Liver (tissue), 9 donors: ENCODE results near the gene NDFIP1. TPM values are rescaled to one million over a fixed set of nuclear protein-coding genes. Genes with fewer than 3 reads are reported as not detected.

ENCODE experiments used
- DNase-seq: peaks from one replicate; pipeline ENCODE4 v3.0.0-alpha.2; 2017; ENCODE audit warnings: low spot score
- H3K27ac ChIP-seq, 2 donors: one replicate each; pipeline ENCODE4 v1.7.0; 2013; ENCODE audit warnings: inconsistent platforms in 2 of 2, low read length in 2 of 2, control low read depth in 1 of 2, low read depth in 1 of 2, mild to moderate bottlenecking in 1 of 2
- H3K27me3 ChIP-seq, 4 donors: one replicate each; pipeline versions ENCODE4 v1.6.1 to v1.7.0; 2013; ENCODE audit warnings: low read length in 3 of 4, inconsistent platforms in 1 of 4, mild to moderate bottlenecking in 1 of 4, moderate library complexity in 1 of 4; ENCODE audit not compliant: control insufficient read depth in 4 of 4, insufficient read depth in 4 of 4
- H3K36me3 ChIP-seq, 4 donors: one replicate each; pipeline versions ENCODE4 v1.6.1 to v1.7.0; 2013; ENCODE audit warnings: low read length in 3 of 4, mild to moderate bottlenecking in 3 of 4, low read depth in 1 of 4, moderate library complexity in 1 of 4; ENCODE audit not compliant: control insufficient read depth in 4 of 4, insufficient read depth in 3 of 4
- H3K4me1 ChIP-seq, 4 donors: one replicate each; pipeline versions ENCODE4 v1.6.1 to v1.7.0; 2013; ENCODE audit warnings: low read length in 3 of 4, mild to moderate bottlenecking in 3 of 4, moderate library complexity in 1 of 4; ENCODE audit not compliant: control insufficient read depth in 4 of 4, insufficient read depth in 4 of 4
- H3K4me3 ChIP-seq, 3 donors: one replicate each; pipeline versions ENCODE4 v1.6.1 to v1.7.0; 2013; ENCODE audit warnings: low read length in 3 of 3, control low read depth in 1 of 3, low read depth in 1 of 3, mild to moderate bottlenecking in 1 of 3
- H3K9ac ChIP-seq, 2 donors: one replicate each; pipeline ENCODE4 v1.7.0; 2013; ENCODE audit warnings: low read length in 2 of 2, mild to moderate bottlenecking in 2 of 2, moderate library complexity in 2 of 2, control low read depth in 1 of 2, low read depth in 1 of 2
- H3K9me3 ChIP-seq, 4 donors: one replicate each; pipeline versions ENCODE4 v1.6.1 to v1.7.0; 2013; ENCODE audit warnings: low read length in 3 of 4; ENCODE audit not compliant: control insufficient read depth in 4 of 4
- EGR1 ChIP-seq, 2 donors: IDR thresholded peaks; 2 replicates each; pipeline ENCODE4 v1.6.1; 2016 to 2018; ENCODE audit warnings: antibody characterized with exemption in 2 of 2, low read depth in 2 of 2
- FOXA1 ChIP-seq: IDR thresholded peaks from 2 replicates; pipeline ENCODE4 v1.6.1; 2016; ENCODE audit warnings: antibody characterized with exemption
- FOXA2 ChIP-seq: IDR thresholded peaks from 2 replicates; pipeline ENCODE4 v1.6.1; 2016; ENCODE audit warnings: antibody characterized with exemption
- GABPA ChIP-seq, 2 donors: IDR thresholded peaks in 1 of 2; conservative IDR thresholded peaks in 1 of 2; 2 replicates each; pipeline ENCODE4 v1.6.1; 2016; ENCODE audit warnings: antibody characterized with exemption in 2 of 2, mild to moderate bottlenecking in 1 of 2, moderate library complexity in 1 of 2
- HNF4A ChIP-seq, 2 donors: conservative IDR thresholded peaks; 2 replicates each; pipeline ENCODE4 v1.6.1; 2016; ENCODE audit warnings: antibody characterized with exemption in 2 of 2, mild to moderate bottlenecking in 2 of 2
- HNF4G ChIP-seq: IDR thresholded peaks from 2 replicates; pipeline ENCODE4 v1.6.1; 2016; ENCODE audit warnings: antibody characterized with exemption
- JUND ChIP-seq, 2 donors: IDR thresholded peaks; 2 replicates each; pipeline ENCODE4 v1.6.1; 2016; ENCODE audit warnings: antibody characterized with exemption in 2 of 2
- MAX ChIP-seq: IDR thresholded peaks from 2 replicates; pipeline ENCODE4 v1.6.1; 2016; ENCODE audit warnings: antibody characterized with exemption
- NR2F2 ChIP-seq: IDR thresholded peaks from 2 replicates; pipeline ENCODE4 v1.6.1; 2016; ENCODE audit warnings: antibody characterized with exemption
- RAD21 ChIP-seq, 2 donors: IDR thresholded peaks; 2 replicates each; pipeline ENCODE4 v1.6.1; 2016; ENCODE audit warnings: antibody characterized with exemption in 2 of 2, mild to moderate bottlenecking in 2 of 2
- REST ChIP-seq: IDR thresholded peaks from 2 replicates; pipeline ENCODE4 v1.6.1; 2016; ENCODE audit warnings: antibody characterized with exemption, mild to moderate bottlenecking
- RXRA ChIP-seq, 2 donors: IDR thresholded peaks; 2 replicates each; pipeline ENCODE4 v1.6.1; 2017 to 2018; ENCODE audit warnings: antibody characterized with exemption in 2 of 2, mild to moderate bottlenecking in 1 of 2
- SP1 ChIP-seq: IDR thresholded peaks from 2 replicates; pipeline ENCODE4 v1.6.1; 2018; ENCODE audit warnings: antibody characterized with exemption, mild to moderate bottlenecking
- TAF1 ChIP-seq: conservative IDR thresholded peaks from 2 replicates; pipeline ENCODE4 v1.6.1; 2016; ENCODE audit warnings: antibody characterized with exemption, mild to moderate bottlenecking
- WGBS: extraction: QIAGEN DNeasy Blood & Tissue Kit; methylation state at CpG from one replicate; pipeline ENCODE4 v1.1.7; 2013; 5-methylcytosine and 5-hydroxymethylcytosine counted together
- polyA plus RNA-seq, 2 donors: library from polyadenylated mRNA; stranded (reverse) in 1 of 2; unstranded in 1 of 2; fragments of 200-250 nt in 1 of 2; fragments of >200 nt in 1 of 2; fragmentation: Nextera tagmentation in 1 of 2; extraction: Ambion mirVana in 1 of 2; gene quantifications; one replicate each; pipeline versions ENCODE4 v1.2.1 to v1.2.3, GENCODE V29; 2013 to 2015
- total RNA-seq, 2 donors: library from RNA; depleted of rRNA; stranded (reverse); fragments of >200 nt; gene quantifications; one replicate each; pipeline ENCODE4 v1.2.3, GENCODE V29; 2014
- TF ChIP-seq, protein P1 (sequence below): fragments of 150-350 bp; IDR thresholded peaks from 2 replicates; pipeline ENCODE4 v1.5.1; 2017; ENCODE audit warnings: improper control_type of control experiment, low read depth, low read length; ENCODE audit not compliant: missing input control
- TF ChIP-seq, protein P2 (sequence below): IDR thresholded peaks from 2 replicates; pipeline ENCODE4 v1.6.1; 2016; ENCODE audit warnings: antibody characterized with exemption
- TF ChIP-seq, protein P3 (sequence below): IDR thresholded peaks from 2 replicates; pipeline ENCODE4 v1.6.1; 2016; ENCODE audit warnings: antibody characterized with exemption
- donor health status: healthy.
- donor health status: healthy.
- donor health status: healthy.
- donor health status: healthy.
- donor health status: healthy.

NDFIP1 gene
- total and polyA plus RNA-seq, 4 donors, result 43.5 to 68.1 (median 57.1) TPM

DNA sequence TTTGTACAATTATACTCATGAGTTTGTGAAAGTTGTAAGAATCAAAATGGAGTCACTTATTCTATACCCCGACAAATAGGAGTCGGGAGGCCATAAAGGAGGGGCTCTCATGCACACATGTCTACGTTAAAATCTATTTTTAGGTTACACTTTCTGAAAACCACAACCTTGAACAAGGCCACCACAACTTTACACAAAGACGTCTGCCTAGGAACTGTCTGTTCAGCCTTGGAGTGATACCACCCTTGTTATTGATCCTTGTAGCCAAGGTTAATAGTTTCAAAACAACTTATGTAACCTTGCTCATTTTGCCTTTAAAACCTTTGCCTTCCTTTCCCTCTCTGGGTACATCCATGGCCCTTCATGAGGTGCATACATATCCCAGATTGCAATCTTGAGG is 4.1 kb upstream of the NDFIP1 start:
- Histone ChIP-seq H3K27ac (no peak overlapping the region), H3K4me1 (peaks cover 0 to 5% (median 4%) of the 10 kb centered on the region in 4 donors), H3K27me3 (no peaks in the 10 kb centered on the region), H3K9me3 (no peaks in the 10 kb centered on the region), H3K9ac (no peak overlapping the region), H3K4me3 (no peak overlapping the region), H3K36me3 (no peaks in the 10 kb centered on the region)
- 66% methylated on average over 4 of the region's 4 CpGs for WGBS
- TF ChIP-seq, protein P1, sequence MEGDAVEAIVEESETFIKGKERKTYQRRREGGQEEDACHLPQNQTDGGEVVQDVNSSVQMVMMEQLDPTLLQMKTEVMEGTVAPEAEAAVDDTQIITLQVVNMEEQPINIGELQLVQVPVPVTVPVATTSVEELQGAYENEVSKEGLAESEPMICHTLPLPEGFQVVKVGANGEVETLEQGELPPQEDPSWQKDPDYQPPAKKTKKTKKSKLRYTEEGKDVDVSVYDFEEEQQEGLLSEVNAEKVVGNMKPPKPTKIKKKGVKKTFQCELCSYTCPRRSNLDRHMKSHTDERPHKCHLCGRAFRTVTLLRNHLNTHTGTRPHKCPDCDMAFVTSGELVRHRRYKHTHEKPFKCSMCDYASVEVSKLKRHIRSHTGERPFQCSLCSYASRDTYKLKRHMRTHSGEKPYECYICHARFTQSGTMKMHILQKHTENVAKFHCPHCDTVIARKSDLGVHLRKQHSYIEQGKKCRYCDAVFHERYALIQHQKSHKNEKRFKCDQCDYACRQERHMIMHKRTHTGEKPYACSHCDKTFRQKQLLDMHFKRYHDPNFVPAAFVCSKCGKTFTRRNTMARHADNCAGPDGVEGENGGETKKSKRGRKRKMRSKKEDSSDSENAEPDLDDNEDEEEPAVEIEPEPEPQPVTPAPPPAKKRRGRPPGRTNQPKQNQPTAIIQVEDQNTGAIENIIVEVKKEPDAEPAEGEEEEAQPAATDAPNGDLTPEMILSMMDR, result no peak
- TF ChIP-seq FOXA2, result no peak
- no peak for TF ChIP-seq HNF4A (conservative IDR thresholded peaks at IDR 0.05)
- no peak for TF ChIP-seq HNF4G
- no peak for TF ChIP-seq GABPA (IDR thresholded peaks at IDR 0.05 in 1 of 2, conservative IDR thresholded peaks at IDR 0.05 in 1 of 2)
- TF ChIP-seq, protein P2, sequence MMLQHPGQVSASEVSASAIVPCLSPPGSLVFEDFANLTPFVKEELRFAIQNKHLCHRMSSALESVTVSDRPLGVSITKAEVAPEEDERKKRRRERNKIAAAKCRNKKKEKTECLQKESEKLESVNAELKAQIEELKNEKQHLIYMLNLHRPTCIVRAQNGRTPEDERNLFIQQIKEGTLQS, result no peak
- TF ChIP-seq EGR1 (IDR thresholded peaks at IDR 0.05; ENCODE audit: low read depth in 2 of 2), result no peak
- TF ChIP-seq, protein P3, sequence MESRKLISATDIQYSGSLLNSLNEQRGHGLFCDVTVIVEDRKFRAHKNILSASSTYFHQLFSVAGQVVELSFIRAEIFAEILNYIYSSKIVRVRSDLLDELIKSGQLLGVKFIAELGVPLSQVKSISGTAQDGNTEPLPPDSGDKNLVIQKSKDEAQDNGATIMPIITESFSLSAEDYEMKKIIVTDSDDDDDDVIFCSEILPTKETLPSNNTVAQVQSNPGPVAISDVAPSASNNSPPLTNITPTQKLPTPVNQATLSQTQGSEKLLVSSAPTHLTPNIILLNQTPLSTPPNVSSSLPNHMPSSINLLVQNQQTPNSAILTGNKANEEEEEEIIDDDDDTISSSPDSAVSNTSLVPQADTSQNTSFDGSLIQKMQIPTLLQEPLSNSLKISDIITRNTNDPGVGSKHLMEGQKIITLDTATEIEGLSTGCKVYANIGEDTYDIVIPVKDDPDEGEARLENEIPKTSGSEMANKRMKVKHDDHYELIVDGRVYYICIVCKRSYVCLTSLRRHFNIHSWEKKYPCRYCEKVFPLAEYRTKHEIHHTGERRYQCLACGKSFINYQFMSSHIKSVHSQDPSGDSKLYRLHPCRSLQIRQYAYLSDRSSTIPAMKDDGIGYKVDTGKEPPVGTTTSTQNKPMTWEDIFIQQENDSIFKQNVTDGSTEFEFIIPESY, result no peak
- no peak for TF ChIP-seq TAF1
- no peak for DNase-seq

- Histone ChIP-seq H3K9me3 (no peaks in the 10 kb centered on the region), H3K4me3 (no peak overlapping the region), H3K27me3 (no peaks in the 10 kb centered on the region), H3K27ac (no peak overlapping the region), H3K36me3 (no peaks in the 10 kb centered on the region), H3K9ac (no peak overlapping the region), H3K4me1 (peaks cover 6 to 19% (median 10%) of the 10 kb centered on the region in 4 donors)
- TF ChIP-seq NR2F2 (no peak), REST (no peak), MAX (no peak), SP1 (no peak), JUND (IDR thresholded peaks at IDR 0.05) (no peak), TAF1 (no peak), RXRA (IDR thresholded peaks at IDR 0.05) (no peak), FOXA1 (no peak), RAD21 (IDR thresholded peaks at IDR 0.05) (no peak), GABPA (IDR thresholded peaks at IDR 0.05 in 1 of 2, conservative IDR thresholded peaks at IDR 0.05 in 1 of 2) (no peak)
- TF ChIP-seq, protein P1, result no peak
- TF ChIP-seq, protein P3, result no peak
- TF ChIP-seq, protein P2, result no peak
- no peak for DNase-seq
- 86% methylated on average over 3 of the region's 3 CpGs for WGBS
Observed at GRCh38 chr5:142106061-142106460, 2.5 kb upstream of the NDFIP1 start.
